Osteoblast (primary cell): ENCODE data around the gene ZFP36. TPM values are rescaled to one million over a fixed set of nuclear protein-coding genes. Genes with fewer than 3 reads are reported as not detected.
A peak's percentile ranks its signal among the peaks of the same experiment; 100 is the strongest.

Experiments used
- DNase-seq: peaks from one replicate; pipeline ENCODE4 v3.0.0; 2011; ENCODE audit warnings: low spot score, mixed read lengths; ENCODE audit not compliant: insufficient read length; ENCODE audit errors: missing footprints
- H2AFZ ChIP-seq: 2 replicates; pipeline ENCODE4 v1.6.0; 2011; ENCODE audit warnings: mild to moderate bottlenecking, low read length
- H3K27ac ChIP-seq: 2 replicates; pipeline ENCODE4 v1.5.1; 2011; ENCODE audit warnings: mild to moderate bottlenecking, low read depth, low read length, moderate library complexity
- H3K27me3 ChIP-seq: 2 replicates; pipeline ENCODE4 v1.6.0; 2012; ENCODE audit warnings: mild to moderate bottlenecking, control low read depth, inconsistent platforms, low read length, moderate library complexity; ENCODE audit not compliant: insufficient read depth
- H3K36me3 ChIP-seq: 2 replicates; pipeline ENCODE4 v1.5.1; 2011; ENCODE audit warnings: mild to moderate bottlenecking, low read length, control low read depth, moderate library complexity; ENCODE audit not compliant: insufficient read depth
- H3K4me1 ChIP-seq: 2 replicates; pipeline ENCODE4 v1.5.1; 2011; ENCODE audit warnings: mild to moderate bottlenecking, low read length, control low read depth, moderate library complexity; ENCODE audit not compliant: insufficient read depth
- H3K4me2 ChIP-seq: 2 replicates; pipeline ENCODE4 v1.6.0; 2011; ENCODE audit warnings: mild to moderate bottlenecking, low read length; ENCODE audit not compliant: insufficient read depth
- H3K4me3 ChIP-seq: fragments of 200-600 bp; sonication (generic); 3 replicates; pipeline ENCODE4 v1.5.1; 2012; ENCODE audit warnings: mild to moderate bottlenecking, low read length, inconsistent platforms; ENCODE audit not compliant: insufficient read depth
- H3K79me2 ChIP-seq: 2 replicates; pipeline ENCODE4 v1.6.0; 2012; ENCODE audit warnings: mild to moderate bottlenecking, low read length, control low read depth, inconsistent platforms; ENCODE audit not compliant: insufficient read depth
- H3K9me3 ChIP-seq: 2 replicates; pipeline ENCODE4 v1.5.1; 2011; ENCODE audit warnings: low read depth, low read length, control low read depth
- H4K20me1 ChIP-seq: 2 replicates; pipeline ENCODE4 v1.6.0; 2012; ENCODE audit warnings: mild to moderate bottlenecking, low read length, control low read depth; ENCODE audit not compliant: insufficient read depth
- CTCF ChIP-seq: IDR thresholded peaks from 2 replicates; pipeline ENCODE4 v1.5.1; 2011; ENCODE audit warnings: mild to moderate bottlenecking, low read depth, low read length, moderate library complexity; ENCODE audit errors: extremely low read depth
- total RNA-seq: library from RNA; depleted of rRNA; stranded (reverse); fragments of >200 nt; gene quantifications from 2 replicates; pipeline ENCODE4 v1.2.3, GENCODE V29; 2012

ZFP36 gene
- total RNA-seq, 1 donor, result 6.5 TPM

DNA sequence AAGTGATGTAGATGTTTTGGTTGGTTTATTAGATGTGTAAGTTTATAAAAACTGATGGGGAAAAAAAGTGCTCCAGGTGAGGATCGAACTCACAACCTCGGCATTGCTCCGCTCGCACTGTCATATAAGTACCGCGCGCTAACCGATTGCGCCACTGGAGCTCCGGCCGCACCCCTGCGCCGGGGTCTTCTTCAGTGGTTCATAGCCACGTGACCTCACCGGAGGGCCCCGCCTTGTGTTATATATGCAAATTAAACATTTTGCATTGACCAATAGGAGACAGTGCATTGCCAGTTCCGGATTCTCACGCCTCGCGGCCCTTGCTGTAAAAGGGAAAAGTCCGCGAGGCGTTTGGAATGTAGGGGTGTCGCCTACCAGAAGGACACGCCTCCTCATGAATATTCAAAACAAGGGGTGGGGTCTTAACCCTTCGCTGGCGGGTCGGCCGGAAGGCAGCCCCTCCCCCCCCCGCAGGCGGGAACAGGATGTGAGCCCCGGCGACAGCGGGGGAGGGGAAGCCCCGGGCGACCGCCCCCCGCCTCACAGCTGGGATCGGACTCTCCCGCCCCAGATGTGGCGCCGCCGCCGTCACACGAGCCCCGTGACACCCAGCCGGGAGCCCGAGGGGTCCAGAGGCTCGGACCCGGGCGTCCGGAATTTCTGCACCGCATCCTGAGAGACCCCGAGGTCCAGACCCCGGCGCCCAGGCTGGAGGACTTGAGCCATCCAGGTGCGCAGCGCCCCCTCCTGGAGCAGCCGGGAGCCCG is 5.6 kb downstream of the ZFP36 start, which contains the start of gene PLEKHG2:
Gene PLEKHG2, plus strand, starts transcription at position 570 of the 767 bp plus-strand sequence. CDS start 1,418 bp downstream, outside the sequence.
- TF ChIP-seq CTCF, result peak; percentile 70
- no peaks in the 10 kb centered on the region for H3K27me3 ChIP-seq
- H3K9me3 ChIP-seq, result no peaks in the 10 kb centered on the region
- peaks cover 60% of the 10 kb centered on the region for H3K79me2 ChIP-seq
- peaks cover 23% of the 10 kb centered on the region for H3K36me3 ChIP-seq
- H3K4me2 ChIP-seq, result peak within 1 kb of the TSS; percentile 96
- peak within 1 kb of the TSS; percentile 84 for H3K27ac ChIP-seq
- peaks cover 41% of the 10 kb centered on the region for H4K20me1 ChIP-seq
- H3K4me1 ChIP-seq, result peaks cover 29% of the 10 kb centered on the region
- peak within 1 kb of the TSS; percentile 74 for H2AFZ ChIP-seq
- peak within 1 kb of the TSS; percentile 83 for H3K4me3 ChIP-seq
- DNase-seq, result peak; percentile 99

DNA sequence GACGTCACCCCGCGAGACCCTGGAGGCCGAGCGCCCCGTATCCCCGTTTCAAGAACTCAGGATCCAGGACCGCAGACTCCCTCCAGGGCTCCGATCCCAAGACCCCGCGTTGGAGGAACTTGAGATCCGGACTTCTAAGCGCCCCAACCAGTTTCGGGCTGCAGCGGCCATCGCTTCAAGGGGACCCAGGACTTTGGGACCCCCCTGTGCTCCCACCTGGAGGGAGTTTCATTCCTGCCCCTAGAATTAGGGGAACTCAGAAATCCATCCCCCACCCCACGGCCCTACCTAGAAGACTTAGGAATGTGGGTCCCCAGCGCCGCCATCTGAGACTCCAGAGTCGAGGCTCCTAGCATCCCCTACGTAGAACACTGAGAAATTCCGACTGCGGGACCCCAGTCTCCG is 6.2 kb downstream of the ZFP36 start:
- peaks cover 56% of the 10 kb centered on the region for H3K79me2 ChIP-seq

DNA sequence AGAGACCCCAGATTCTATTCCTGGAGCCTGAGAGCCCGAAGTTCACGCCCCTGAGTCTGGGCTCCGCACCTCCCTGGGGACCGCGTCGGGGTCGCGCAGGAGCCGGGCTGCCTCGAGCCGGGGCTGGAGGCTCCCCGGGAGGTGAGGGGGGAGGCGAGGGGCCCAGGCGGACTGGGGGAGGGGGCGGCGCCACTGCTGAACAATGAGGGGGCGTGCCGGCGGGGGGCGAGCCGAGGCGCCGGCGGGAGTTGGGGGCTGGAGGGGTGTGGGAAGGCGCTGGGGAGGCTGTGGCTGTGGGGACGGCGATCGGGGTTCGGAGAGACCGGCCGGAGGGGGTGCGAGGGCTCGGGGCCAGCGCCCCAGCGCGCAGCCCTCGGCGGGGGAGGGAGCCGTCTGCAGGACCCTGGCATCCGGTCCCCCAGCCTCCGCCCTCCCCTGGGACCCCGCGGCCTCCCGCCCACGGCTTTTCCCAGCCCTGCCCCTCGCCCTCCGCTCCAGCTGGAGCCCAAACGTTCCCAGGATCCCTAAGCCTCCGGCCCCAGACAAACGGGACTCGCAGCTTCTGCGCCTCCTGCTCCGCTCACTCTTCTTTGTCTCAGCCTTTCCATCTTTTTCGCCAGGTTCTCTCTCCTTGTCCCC is 6.7 kb downstream of the ZFP36 start:
- Histone ChIP-seq H3K9me3 (no peaks in the 10 kb centered on the region), H2AFZ (peak overlapping the region; percentile 74), H3K4me2 (peak overlapping the region; percentile 92), H3K4me3 (peak overlapping the region; percentile 83), H3K79me2 (peaks cover 51% of the 10 kb centered on the region), H3K36me3 (peaks cover 19% of the 10 kb centered on the region), H3K27ac (peak overlapping the region; percentile 84), H3K4me1 (peaks cover 29% of the 10 kb centered on the region), H4K20me1 (peaks cover 30% of the 10 kb centered on the region), H3K27me3 (no peaks in the 10 kb centered on the region)
- peak; percentile 97 for DNase-seq
- no peak for TF ChIP-seq CTCF

More for the DNA sequence above, 6.2 kb downstream of the ZFP36 start:
- Histone ChIP-seq H4K20me1 (peaks cover 35% of the 10 kb centered on the region), H3K4me1 (peaks cover 29% of the 10 kb centered on the region), H3K27me3 (no peaks in the 10 kb centered on the region), H3K4me2 (peak overlapping the region; percentile 92), H2AFZ (peak overlapping the region; percentile 74), H3K36me3 (peaks cover 24% of the 10 kb centered on the region), H3K27ac (peak overlapping the region; percentile 84), H3K9me3 (no peaks in the 10 kb centered on the region), H3K4me3 (peak overlapping the region; percentile 83)
- DNase-seq, result no peak
- TF ChIP-seq CTCF, result no peak
